HG02870 (cell line): ENCODE measurements around the gene TANGO2.

Experiments
- ATAC-seq: cut with Tn5 transposase; IDR thresholded peaks from one replicate; pipeline ENCODE4 v1.9.1; 2021; ENCODE audit warnings: mild to moderate bottlenecking, moderate library complexity; ENCODE audit not compliant: unreplicated experiment

The TANGO2 gene

GRCh38 chr22:20011123-20011992, 9.6 kb upstream of the TANGO2 start:
- ATAC-seq: no peak

- ATAC-seq: no peak
Measured at GRCh38 chr22:20011993-20012740, 8.7 kb upstream of the TANGO2 start.

DNA sequence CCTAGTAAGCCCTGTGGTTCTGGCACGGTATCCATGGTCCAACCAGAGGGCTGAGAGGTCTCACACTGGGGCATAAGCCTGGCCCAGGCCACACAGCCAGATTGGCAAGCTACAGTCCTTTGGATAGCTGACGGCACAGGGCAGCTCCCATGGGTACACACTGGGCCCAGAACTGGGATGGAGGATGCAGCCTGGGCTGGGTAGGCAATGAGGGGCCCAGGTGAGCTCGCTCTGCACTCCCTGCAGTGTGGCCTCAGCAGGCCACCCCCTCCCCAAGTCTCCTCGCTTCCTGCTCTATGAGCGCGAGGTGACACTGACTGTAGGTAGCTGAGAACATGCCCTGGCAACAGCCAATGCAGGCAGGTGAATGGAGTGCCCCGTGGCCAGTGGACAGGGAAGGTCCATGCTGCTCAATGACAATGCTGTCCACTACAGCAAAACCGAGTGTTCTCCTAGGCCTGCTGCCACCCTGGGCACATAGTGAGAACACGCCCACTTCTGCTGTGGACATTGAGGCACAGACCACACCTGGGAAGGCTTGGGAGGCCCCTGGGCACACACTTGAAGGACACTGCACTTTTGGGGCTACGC, 8.1 kb upstream of the TANGO2 start:
- no peak for ATAC-seq

GRCh38 chr22:20013382-20013871, 7.5 kb upstream of the TANGO2 start:
- ATAC-seq: no peak

- ATAC-seq: no peak
Measured at GRCh38 chr22:20014526-20015186, 6.3 kb upstream of the TANGO2 start.

GRCh38 chr22:20015187-20015625, 5.7 kb upstream of the TANGO2 start:
- ATAC-seq: no peak

- no peak for ATAC-seq
Measured at GRCh38 chr22:20015971-20016733, 4.8 kb upstream of the TANGO2 start.

DNA sequence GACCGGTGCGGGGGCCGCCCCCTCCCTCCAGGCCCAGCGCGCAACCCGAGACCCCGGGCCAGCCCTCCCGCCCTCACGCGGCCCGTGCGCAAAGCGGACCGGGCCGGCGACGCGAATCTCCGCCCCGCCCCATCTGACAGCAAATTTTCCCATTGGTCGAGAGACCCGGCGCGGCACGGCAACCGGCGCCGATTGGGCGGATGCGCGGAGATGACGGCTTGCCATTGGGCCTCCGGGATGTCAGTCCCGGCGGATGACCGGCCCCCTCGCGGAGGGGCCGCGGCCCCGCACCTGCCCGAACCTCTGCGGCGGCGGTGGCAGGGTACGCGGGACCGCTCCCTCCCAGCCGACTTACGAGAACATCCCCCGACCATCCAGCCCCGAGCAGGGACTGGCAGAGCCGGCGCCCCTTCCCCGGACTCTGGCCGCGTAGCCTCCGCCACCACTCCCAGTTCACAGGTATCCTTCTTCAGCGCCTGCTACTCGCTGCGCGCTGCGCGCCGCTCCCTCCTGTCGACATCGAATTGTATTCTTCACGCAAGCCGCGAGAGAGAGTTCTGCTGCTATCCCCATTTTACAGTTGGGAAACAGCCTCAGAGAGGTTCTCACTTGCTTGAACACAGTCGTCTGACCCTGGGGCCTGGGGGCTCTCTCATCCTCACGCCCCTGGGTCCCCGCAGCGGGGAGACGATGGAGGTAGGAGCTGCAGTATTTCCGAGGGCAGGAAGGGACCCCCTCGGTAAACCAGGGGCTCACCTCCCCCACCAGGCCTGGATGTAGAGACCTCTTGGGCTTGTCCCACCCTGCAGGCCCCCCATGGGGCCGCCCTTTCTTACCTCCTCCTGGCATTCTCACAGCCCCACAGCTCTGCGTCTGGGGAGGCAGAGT, 3.9 kb upstream of the TANGO2 start, which contains the start of gene ARVCF:
ARVCF (minus strand) TSS at position 90 of the 888 bp plus-strand sequence. CDS start 26,029 bp downstream, outside the sequence.
- ATAC-seq: peak; percentile 46

DNA sequence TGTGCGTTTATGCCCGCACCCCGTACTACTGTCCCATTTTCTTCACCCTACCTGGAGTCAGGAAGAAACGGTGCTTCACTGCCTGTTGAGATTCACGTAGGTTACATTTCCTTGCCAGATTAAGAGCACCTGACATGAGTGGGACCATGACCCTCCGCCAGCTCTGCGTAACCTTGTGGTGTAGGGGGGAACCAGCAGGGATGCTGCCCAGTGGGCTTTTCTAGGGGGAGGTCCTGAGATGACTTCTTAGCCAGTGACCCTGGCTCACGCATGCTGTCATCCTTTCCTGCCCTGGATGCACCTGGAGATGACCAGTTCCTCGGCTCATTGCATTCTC, 3.3 kb upstream of the TANGO2 start:
- no peak for ATAC-seq

DNA sequence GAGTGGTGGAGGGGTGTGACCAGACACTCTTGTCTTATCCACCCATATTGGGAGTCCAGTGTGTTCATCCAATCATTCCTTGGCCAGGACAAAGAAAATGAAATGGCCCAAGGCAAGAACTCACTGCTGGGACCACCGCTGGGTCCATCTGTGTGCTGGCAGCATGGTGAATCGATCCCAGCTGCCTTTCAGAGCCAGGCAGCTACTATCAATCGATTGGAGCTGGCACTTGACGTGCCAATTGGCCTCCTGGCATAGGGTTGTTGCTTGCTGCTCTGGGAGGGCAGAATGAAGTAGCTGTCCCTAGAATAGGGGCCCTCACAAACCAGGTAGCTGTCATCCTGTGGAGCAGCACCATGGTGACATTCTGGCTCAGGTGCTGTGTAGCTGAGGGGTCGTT, 2.9 kb upstream of the TANGO2 start:
- ATAC-seq: no peak

GRCh38 chr22:20019661-20020532, 1.0 kb upstream of the TANGO2 start:
- ATAC-seq: no peak

DNA sequence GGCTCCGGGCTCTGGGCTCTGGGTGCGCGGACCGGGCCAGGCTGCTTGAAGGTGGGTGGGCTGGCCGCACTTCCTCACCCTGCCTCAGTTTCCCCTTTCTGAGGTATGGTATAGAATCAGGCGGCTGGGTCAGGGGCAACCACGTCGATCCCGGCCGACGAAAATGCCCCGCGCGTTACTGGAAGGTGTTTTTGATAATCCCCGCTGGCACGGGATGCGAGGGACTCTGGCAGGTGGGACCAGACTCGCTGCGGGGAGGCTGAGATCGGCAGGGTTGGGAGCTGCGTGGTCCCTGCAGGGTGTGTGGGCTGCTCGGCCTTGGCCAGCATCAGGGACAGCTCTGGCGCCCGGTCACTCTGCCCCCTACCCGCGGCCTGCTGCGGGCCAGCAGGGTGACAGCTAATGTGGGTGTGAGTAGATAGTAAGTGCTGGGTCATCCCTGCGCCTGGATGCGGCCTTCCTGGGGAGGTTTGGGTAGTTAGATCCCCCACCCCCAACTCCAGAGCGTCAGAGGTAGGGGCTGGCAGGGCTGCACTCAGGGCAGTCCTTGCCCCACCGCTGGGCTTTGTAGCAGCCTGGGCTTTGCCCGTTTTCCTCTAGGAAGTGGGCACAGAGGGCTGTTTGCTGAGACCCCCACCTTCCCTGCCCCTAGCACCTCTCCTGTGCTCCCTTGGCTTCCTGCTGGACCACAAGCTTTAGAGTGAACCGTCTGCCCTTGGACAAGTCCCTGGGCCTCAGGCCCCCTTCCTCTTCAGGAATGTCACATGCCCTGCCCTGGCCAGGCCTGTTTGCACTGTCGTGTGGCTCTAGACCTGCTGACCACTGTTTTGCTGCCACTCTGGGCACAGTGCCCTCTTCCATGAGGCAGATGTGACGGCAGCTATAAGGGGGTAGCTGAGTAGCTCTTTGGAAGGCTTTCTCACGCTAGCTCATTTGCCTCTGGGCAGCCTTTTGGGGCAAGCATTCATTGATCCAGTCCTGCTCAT, 579 bp downstream of the TANGO2 start:
- ATAC-seq: no peak

DNA sequence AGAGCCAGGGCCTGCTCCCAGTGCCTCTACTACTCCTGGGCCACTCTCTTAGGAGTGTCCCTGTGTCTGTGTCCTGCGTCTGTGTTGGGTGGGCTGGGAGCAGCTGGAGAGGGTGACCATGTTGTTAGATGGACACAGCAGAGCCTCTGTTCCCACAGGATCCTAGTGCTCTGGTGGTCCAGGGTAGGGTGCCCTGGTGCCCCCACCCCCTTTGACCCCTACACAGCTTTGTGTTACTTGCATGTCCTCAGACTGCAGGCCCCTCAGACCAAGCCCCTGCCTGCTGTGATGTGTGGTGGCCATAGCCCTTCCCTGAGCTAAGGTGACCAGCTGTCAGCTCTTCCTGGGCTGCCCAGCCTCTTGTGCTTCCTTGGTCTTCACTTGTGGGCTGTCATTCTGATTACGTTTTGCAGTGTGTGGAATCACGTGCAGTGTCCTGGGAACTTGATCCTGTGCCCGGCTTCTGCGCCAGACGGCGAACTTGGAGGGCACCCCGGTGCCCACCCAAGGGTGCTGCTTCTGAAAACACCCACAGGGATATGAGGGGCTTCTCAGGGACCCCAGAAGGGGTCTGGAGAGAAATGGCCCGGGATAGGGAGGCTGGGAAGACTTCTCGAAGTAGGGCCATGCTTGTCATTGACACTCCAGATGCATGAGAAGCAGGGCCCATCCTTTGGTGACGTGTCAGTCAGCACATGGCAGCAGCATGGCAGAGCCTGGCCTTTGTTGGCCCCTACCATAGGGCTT, 1.5 kb downstream of the TANGO2 start:
- no peak for ATAC-seq

DNA sequence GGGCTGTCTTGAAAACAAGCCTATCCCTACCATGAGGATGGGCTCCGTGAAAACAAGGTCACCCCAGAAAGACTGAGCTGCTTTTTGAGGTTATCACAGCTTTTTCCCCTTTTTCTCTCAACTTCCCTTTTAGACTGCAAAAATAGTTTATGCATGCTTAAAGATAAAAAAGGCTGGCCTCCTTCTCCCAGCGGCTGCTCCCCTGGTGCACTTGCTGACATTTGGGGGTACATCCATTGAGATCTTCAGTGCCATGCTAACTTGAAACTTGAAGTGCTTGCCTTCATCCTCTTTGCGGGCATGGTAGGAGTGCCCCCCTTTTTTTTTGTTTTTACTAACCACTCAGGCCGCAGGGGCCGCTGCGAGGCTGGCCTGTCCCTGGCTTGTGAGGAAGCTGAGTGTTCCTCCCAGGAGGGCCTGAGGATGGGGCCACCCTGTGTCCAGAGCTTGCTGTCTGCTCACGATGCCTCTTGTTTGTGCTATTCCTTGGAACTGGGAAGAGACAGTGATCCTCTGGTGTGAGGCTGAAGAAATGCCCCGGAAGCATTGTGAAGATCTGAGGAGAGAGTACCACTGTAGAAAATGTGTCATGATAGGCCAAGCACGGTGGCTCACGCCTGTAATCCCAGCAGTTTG, 2.2 kb downstream of the TANGO2 start:
- no peak for ATAC-seq

- ATAC-seq: no peak
Measured at GRCh38 chr22:20024225-20024624, 3.3 kb downstream of the TANGO2 start.
